ENCODE data around the gene SOCS7.

Gene SOCS7

DNA sequence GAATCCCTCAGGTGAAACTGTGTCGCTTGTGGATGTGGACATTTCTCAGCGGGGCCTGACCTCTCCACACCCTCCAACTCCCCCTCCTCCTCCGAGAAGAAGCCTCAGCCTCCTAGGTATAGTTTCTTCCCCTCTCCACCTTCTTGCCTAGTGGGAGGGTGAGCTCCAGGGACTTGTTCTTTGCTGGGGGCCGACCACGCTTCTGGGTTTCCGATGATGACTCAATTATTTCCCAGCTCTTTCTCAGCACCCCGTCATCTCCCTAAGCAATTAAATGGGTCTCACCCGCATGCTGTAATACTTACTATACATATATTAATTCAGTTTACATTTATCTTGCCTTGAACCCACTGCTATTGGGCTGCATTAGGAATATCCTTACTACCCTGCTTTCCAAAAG lies 13.1 kb downstream of the SOCS7 start:
- no peak for DNase-seq (ENCODE audit: low read depth in 2 of 2)

DNA sequence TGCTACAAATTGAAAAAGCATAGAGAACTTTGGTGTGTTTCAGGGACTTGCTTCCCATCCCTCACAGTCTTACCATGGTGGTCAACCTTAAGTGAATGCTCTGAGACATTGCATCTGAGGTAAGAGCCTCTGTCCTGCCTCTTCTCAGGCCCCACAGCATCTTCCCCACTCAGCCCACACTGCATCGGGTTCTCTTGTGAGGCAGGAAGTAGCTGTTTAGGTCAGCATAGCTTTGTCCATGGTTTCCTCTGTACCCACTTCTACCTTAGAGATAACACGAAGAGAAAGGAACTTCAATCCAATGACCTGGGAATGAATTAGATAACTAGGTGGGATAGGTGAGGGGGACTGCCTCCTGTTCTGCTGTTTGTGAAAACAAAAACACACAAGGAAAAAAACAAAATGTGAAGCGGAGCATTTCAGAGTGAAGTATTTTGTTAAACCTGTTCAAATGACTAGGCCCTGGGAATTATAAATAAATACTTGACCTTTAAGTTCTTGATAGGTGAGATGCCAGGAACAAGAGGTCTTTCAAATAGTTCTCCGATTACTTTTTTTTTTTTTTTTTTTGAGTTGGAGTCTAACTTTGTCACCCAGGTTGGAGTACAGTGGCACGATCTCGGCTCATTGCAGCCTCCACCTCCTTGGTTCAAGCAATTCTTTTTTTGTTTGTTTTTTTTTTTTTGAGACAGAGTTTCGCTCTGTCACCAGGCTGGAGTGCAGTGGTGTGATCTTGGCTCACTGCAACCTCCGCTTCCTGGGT lies 17.7 kb downstream of the SOCS7 start:
- no peak for DNase-seq (ENCODE audit: low read depth in 2 of 2)

DNA sequence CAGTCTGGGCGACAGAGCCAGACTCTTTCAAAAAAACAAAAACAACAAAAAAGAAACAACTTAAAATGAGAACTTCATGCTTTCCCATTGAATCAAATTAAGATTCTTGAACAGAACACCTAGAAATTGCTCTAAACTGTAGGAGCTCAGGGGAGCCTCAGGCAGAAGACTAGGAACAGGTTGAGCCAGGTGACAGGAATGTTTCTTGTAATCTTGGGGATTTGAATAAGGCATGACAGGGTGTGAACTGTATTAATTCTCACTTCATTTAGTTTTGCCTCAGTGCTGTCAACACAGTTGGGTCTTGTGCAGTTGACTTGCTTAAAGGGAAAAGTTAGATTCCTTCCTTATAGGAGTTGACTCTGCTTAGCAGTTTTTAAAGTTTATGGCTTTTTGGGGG lies 27.8 kb downstream of the SOCS7 start:
- no peak for DNase-seq (ENCODE audit: low read depth in 2 of 2)

DNA sequence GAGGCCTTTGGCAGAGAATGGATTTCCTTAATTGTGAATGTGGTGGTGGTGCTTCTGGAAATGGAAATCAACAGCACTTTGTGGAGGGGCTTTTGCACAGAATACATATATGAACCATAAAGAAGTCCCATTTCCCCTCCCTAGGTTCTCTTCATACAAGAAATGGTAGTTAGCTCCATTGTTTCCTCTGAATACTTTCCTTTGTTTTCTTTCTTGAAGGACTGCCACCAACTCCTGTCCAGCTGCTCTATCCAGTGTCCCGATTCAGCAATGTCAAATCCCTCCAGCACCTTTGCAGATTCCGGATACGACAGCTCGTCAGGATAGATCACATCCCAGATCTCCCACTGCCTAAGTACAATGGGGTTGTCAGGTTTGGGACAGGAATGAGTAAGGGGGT lies 43.4 kb downstream of the SOCS7 start:
- DNase-seq (ENCODE audit: low read depth in 2 of 2) = no peak

DNA sequence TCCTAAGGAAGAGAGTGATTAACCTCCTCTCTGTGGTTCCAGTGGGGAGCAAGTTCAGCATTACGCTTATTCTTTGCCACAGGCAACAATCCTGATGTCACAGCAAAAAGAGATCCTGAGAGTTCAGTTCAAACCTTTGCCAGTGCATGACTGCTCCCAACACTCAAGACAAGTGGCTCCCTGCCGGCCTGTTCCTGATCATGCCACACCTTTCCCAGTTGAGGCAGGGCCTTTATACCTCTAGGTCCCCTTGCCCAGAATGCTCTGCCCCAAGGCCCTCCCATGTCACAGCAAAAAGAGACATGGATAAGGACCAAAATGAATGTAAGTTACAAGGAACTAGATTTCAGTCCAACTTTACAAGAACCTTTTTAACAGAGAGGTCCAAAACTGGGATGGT lies 45.6 kb downstream of the SOCS7 start:
- DNase-seq (ENCODE audit: low read depth in 2 of 2) = no peak

DNA sequence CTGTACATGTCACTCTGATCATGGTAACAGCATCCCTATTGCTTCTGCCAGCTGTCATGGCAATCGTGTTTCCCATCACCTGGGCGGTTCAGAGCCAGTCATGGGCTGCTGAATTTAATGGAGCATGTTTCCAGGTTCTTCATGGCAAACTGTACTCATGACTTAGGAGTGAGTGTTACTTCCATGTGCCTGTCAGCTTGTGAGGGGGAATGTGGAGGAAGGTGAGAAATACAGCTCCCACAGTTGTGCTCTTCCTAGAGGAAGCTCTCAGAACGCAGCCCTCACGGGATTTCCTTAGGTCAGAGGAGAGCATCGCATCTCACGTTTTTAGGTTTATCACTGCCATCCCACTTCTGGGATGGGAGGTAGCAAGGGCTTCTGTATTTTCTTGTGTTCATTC lies 48.6 kb downstream of the SOCS7 start:
- DNase-seq (ENCODE audit: low read depth in 2 of 2) = no peak

DNA sequence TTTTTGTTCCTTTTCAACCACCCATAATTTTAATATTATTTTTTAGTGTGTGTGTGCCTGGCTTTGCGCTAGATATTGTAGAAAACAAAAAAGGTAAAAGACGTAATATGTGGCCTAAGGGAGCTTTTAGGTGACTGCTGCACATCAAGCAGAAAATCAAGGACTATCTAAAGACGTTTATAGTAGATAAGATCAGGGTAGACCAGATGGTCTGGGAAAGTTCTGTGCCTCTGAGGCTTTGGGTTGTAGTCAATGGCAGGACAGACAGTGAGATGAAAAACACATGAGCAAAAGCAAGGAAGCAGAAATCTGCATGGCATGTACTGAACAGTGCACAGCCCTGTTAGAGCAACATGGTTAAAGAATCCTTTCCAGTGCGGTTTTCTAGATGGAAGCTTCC lies 49.8 kb downstream of the SOCS7 start:
- DNase-seq (ENCODE audit: low read depth in 2 of 2) = no peak

DNA sequence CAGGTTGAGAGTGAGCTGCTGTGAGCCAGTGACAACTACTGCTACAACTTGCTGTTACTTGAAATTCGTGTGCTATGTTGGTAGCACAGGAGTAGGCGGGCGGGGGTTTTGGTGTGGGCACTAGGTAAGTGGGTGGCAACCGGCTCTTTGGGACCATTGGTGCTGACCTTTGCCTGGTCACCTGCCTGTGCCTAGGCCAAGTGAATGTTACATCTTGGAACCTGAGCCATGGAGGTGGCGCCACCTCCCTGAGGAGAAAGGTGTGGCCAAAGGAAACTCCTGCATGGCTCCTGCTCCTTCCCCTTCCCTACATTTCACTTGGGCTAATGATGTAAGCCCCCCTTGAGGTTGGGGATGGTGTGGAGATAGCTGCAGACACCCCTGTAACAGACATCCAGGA lies 51.3 kb downstream of the SOCS7 start:
- no peak for DNase-seq (ENCODE audit: low read depth in 2 of 2)

DNA sequence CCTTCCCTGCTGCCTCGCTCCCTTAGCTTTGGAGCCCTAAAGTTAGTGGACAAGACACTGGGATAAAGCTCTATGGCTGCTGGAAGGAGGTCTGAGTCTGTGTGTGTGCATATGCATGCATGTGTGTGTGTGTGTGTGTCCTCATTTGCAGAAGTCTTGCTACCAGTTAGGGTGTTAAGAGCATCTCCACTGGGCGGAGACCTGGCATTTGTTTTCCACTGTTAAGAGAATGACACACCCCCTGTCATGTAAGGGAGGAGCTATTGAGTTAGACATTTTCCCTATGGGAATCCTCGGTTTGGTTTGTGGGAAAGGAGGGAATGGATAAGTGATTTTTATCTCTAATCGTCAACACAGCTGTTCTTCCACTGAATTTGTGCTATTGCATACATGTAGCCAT lies 51.8 kb downstream of the SOCS7 start:
- no peak for DNase-seq (ENCODE audit: low read depth in 2 of 2)

DNA sequence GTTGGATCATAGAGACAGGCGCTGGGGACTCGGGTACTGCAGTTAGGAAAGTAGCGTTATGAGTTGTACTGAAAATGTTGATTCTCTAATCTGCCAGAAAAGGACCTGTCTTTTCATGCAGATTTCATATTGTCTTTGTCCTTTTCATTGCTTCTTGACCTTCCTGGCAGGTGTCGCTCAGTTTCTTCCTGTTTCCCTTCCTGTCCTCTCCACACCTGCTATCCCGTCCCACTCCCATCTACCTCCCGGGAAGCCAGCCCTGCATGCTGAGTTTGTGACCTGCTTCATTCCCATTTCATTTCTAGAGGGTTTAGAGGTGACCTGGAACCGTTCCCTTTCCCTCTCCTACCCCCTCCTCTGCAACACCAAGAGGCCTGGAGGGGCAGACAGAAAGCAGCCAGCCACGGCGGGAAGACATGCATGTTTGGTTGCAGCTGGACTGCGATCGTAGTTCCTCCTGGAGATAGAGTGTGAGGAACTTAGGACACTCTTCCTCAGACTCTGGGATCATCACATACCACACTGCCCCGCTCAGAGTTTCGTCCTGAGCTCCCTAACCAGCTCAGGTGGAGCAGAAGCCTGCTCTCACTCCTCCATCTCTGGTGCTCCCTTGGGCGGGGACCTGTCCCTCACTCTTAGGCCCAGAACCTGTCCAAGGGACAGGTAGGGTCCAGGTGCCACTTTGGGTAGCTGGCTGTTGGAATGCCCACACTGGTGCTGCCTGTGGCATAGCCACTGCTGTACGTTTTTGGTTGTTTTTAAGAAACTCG lies 52.7 kb downstream of the SOCS7 start:
- DNase-seq (ENCODE audit: low read depth in 2 of 2) = no peak

DNA sequence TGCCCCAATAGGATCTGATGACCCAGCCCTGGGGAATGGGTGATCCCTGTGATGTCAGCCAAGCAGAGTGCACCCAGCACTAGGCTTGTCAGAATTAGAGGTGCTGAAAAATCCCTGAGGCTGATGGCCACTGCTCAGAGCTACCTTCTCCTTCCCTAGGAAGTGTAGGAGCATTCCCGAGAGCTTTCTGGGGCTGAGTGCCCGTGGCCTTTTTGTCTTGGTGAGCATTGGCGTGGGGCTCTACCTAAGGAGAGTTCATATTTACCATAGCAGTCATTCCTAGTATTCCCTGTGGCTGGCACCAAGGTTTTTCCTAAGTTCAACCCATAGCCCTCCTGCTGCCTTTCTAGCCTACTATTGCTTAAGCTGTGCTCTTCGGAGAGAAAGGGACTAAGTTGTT lies 54.0 kb downstream of the SOCS7 start:
- no peak for DNase-seq (ENCODE audit: low read depth in 2 of 2)

DNA sequence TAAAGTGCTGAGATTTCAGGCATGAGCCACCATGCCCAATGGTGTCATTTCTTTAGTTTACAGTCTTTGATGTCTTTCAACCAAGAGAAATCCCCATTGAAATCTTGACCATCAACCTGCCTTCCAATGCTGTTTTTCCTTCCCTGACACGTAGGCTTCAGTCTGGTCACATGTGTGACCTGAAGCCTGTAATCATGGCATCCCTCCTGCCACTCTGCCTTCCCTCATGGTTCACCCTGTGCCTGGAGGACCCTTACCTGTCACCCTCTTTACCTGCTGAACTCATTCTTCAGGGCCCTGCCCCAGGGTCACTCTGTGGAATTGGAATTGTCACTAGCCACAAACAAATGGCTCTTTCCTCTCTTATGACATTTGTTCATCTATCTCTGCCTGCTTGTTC lies 58.6 kb downstream of the SOCS7 start:
- DNase-seq (ENCODE audit: low read depth in 2 of 2) = no peak

DNA sequence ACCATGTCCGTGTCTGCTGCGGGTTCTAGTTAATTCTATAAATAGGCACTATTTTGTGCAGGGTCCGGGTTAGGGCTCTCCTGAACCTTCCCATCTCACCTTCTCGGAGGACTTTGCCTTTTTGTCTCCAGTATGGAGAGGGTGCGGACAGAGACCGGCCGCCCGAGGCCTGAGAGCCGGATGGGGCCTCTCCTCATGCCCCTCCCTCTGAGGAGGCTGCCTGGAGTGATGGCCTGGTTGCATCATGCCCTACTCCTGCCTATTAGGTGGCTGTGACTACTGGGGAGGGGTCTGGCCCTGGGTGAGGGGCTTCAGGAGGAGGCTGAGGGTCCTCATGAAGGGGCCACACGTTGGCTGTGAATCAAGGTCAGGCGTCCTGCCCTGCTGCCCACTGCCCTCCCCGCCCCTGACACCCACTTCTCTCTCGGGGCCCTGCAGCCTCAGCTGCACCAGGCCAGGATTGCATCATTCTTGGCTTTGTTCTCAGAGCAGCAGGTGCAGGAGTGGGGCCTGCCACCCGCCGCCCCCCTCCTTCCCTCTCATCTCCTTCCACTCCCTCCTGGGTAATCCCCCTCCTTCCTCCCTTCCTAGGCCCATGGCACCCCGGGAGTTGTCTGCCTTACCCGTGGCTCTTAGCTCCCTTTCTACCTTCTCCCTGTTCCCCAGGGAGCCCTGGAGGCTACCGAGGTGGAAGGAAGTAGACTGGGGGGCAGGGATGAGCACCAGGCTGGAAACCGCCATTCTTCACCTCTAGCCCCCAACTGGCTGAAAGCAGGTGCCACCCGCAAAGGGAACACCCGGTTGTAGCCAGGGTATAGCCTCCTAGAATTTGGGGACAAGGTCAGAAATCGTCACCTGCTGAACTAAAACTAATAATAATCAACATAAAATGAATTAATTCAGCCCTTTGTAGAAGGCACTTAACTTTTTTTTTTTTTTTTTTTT lies 63.9 kb downstream of the SOCS7 start:
- no peak for DNase-seq (ENCODE audit: low read depth in 2 of 2)

DNA sequence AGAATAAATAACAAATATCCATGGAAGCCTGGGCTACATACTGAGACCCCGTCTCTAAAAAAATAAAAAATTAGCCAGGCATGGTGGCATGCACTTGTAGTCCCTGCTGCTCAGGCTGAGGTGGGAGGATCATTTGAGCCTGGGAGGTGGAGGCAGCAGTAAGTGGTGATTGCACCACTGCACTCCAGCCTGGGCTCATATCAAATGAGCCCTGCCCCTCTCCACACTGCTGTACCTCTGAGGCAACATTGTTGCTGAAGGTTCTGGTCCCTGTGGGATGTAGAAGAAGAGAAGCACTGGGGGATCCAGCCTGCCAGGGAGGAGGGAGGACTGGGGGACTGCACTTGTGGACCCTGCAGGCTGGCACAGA lies 65.2 kb downstream of the SOCS7 start:
- no peak for DNase-seq (ENCODE audit: low read depth in 2 of 2)

DNA sequence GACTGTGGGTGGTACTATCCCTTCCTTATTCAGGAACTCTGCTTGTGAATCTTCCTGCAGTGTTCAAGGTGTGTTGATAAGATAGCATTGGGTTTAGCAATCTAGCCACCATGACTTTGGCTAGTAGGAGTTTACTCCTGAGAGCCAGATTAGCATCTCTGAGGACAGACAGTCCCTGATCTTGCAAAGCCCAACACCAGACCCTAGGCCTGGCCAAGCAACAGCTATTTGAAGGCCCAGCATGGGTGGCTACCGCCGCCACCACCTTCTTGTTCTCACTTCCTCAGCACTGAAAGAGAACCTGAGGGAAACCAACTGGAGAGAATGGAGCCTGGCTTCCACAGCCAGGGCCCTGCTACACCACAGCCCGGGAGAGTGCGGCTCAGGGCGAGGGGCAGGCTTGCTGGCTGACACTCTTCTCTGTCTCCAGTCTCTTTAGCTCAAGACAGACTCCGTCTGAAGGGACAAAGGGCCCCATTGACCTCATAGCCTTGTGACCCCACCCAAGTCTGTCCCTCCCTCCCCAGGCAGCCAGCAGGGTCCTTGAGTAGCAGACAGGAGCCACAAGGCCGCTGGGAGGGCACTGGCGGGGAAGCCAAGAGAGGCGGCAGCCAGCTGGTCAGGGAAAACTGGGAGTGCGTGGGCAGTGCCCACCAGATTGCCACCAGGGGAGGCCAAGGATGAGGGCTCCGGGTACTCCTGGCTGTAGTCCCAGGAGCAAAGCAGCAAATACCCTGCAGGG lies 65.7 kb downstream of the SOCS7 start:
- no peak for DNase-seq (ENCODE audit: low read depth in 2 of 2)

DNA sequence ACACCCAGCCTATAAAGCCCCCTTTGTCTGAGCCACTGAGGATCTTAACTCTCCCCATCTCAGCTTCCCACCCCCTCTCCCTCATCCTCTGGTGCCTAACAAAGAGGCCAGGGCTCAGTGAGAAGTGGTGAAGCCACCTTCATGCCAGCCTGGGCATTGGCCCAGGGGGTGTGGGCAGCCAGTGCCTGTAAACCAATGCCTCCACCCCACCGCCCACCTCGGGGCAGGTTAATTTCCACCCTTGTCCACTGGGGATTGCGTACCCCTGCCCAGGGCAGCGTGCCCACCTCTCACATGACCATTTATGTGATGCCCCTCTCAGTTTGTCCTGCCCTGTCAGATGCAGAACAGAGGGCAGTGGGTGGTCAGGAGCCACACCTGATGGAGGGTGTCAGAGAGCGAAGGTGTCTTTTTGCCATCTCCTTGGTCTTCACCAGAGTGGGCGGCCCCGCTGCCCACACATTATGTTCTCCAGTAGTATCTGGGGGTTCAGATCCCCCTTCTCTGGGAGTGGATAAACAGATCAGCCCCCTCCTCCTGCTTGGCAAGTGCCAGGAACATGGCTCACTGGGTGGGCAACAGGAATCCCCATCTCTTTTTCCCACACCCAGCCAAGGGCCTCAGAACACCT lies 66.5 kb downstream of the SOCS7 start:
- no peak for DNase-seq (ENCODE audit: low read depth in 2 of 2)

DNA sequence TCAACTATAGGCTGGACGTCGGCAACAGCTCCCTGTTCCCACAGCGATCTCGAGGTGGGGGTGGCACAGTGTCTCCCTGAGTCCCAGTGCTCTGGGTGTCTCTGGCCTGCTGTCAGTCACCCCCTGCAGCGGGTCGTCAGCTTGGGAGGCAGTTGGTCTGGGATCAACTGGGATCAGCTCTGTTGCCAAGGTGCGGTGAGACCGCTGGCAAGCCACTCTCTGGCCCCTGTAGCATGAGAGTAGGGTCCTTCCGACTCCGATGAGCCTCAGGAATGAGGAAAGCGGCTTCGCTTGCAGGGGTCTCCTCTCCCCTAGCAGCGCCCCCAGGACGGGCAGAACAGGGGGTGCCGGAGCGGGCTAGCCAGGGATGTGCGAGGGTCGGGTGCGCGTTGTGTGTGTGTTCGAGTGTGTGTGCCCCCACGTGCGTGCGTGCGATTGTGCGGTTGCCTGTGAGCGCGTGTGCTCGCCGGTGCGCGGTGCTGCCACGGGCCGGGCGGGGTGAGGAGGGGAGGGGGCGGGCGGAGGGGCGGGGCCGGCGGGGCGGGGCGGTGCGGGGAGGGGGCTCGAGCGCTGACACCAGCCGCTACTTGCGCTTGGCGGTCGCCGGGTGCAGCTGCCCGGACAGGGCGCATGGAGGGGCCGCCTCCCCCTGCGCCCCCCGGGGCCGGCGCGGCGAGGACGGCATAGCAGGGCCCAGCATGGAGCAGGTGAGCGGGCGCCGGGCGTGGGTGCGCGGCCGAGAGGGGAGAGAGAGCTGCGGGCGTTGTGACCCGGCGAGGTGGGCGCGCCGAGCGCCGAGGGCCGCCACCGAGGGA lies 67.3 kb downstream of the SOCS7 start:
- DNase-seq (ENCODE audit: low read depth in 2 of 2) = no peak

DNA sequence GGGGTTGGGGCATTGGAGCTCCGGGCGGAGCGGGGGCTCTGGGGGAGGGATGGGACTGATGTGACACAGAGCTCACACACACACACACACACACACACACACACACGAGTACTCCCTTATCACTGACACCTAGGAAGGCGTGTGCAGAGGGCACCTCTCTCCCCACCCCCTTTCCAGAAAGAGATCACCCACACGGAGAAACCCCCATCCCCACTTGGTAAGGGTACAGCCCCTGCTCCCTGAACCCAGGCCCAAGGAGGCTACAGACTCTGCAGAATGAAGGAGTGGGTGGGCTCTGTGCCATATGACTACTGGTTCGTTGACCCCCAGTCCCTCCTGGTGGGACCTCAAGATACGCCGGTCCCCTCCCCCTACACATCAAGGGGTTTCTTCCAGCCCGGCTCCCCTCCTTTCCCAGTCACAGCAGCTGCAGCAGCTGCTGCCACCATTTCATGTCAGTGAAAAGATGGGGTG lies 67.9 kb downstream of the SOCS7 start:
- no peak for DNase-seq (ENCODE audit: low read depth in 2 of 2)

DNA sequence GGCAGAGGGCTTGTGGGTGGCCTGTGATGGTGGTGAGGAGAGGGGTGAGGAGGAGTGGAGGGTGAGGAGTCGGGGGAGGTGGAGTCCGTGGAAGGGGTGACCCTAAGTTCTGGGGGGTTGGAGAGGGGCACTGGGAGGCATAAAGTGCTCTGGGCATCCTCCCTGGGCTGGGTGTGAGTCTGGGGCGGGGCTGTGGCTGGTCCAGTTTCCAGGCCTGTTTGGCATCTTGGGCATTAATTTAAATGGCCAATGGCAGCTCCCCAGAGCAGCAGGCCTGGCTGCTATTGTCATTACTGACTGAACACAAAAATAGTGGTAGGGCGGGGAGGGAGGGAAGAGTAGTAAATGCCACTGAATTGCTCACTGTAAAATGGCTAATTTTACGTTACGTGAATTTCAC lies 68.9 kb downstream of the SOCS7 start:
- DNase-seq (ENCODE audit: low read depth in 2 of 2) = no peak

DNA sequence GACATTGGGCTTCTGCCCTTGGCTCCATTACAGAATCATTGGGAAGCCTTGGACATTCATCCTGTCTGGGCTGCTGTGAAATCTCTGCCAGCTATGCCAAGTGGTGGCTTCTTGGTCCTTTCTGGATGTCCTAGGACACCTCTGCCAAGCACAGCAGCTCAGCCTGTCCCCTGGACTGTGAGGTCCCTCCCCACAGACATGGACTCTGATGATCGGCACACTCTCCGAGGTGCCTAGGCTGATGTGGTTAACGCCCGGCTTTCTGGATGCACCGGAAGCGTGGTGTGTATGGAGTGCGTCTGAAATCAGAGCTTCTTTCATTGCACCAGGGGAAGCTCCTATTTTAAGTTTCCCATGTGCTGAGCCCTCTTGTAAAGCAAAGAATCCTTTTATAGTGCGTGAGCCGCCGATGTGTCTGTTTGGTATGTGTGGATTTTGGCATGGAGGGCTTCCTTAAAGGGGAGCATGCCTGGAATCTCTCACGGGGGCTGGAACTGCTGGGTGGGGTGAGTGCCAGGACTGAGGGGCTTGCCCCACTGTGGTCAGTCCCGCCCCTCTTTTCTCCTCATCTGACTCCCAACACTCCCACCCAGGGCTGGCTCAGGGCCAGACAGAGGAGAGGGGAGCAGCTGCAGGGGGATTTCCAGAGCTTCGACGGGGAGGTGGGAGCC lies 69.7 kb downstream of the SOCS7 start:
- DNase-seq (ENCODE audit: low read depth in 2 of 2) = no peak

Measured in activated CD8-positive, alpha-beta memory T cell treated with anti-CD3 and anti-CD28 coated beads for 4 hours (primary cell).